Heart right ventricle (tissue), 16 donors: ENCODE measurements around the gene SPSB2. TPM values are rescaled to one million over a fixed set of nuclear protein-coding genes. Genes with fewer than 3 reads are reported as not detected.

ENCODE experiments used
- ATAC-seq, 8 donors: fragments of 200-7000 bp; cut with Tn5 transposase; one replicate each; pipeline ENCODE4 v1.9.1; 2020; ENCODE audit warnings: mild to moderate bottlenecking in 8 of 8, moderate library complexity in 8 of 8, moderate number of reproducible peaks in 1 of 8
- DNase-seq, 2 donors: peaks; one replicate each; pipeline ENCODE4 v3.0.0-alpha.2; 2020
- H3K27ac ChIP-seq, 10 donors: fragments of 200-600 bp; sonication (generic) in 2 of 10; one replicate each; pipeline versions ENCODE4 v1.5.0 to v1.8.0; 2020 to 2022; ENCODE audit warnings: mild to moderate bottlenecking in 3 of 10
- H3K27me3 ChIP-seq, 7 donors: fragments of 200-600 bp; one replicate each; pipeline ENCODE4 v1.8.0; 2021 to 2022; ENCODE audit warnings: mild to moderate bottlenecking in 2 of 7
- H3K36me3 ChIP-seq, 9 donors: fragments of 200-600 bp; sonication (generic) in 1 of 9; one replicate each; pipeline versions ENCODE4 v1.5.0 to v1.8.0; 2020 to 2022; ENCODE audit warnings: mild to moderate bottlenecking in 2 of 9
- H3K4me1 ChIP-seq, 9 donors: fragments of 200-600 bp; sonication (generic) in 1 of 9; one replicate each; pipeline versions ENCODE4 v1.5.0 to v1.8.0; 2020 to 2022; ENCODE audit warnings: mild to moderate bottlenecking in 4 of 9
- H3K4me3 ChIP-seq, 10 donors: fragments of 200-600 bp; sonication (generic) in 2 of 10; one replicate each; pipeline versions ENCODE4 v1.5.0 to v1.8.0; 2020 to 2022; ENCODE audit warnings: mild to moderate bottlenecking in 7 of 10, moderate library complexity in 2 of 10
- H3K9me3 ChIP-seq, 11 donors: fragments of 200-600 bp in 10 of 11; sonication (generic) in 2 of 11; one replicate each; pipeline versions ENCODE4 v1.5.0 to v1.8.0; 2013 to 2022; ENCODE audit warnings: mild to moderate bottlenecking in 2 of 11, control low read depth in 1 of 11, moderate library complexity in 1 of 11
- WGBS, 2 donors: extraction: QIAGEN DNeasy Blood & Tissue Kit; methylation state at CpG; one replicate each; pipeline ENCODE4 v1.1.7; 2013; ENCODE audit warnings: inconsistent platforms in 1 of 2; 5-methylcytosine and 5-hydroxymethylcytosine counted together
- intact Hi-C, 10 donors: fragments of 100-400 bp; cut with DNase I; formaldehyde crosslinking; loops; one replicate each; pipeline versions ENCODE4 v1.11.1 to v1.14.2; 2022
- polyA plus RNA-seq, 2 donors: library from polyadenylated mRNA; stranded (reverse); fragments of 200-250 nt; gene quantifications; one replicate each; pipeline ENCODE4 v1.2.3, GENCODE V29; 2013
- total RNA-seq, 10 donors: library from RNA; stranded (reverse); fragmentation: NEBNext Ultra II Directional in 3 of 10; extraction: Animal tissue kit (Norgen Biotek cat#: 25700) in 3 of 10; gene quantifications; one replicate each; pipeline versions ENCODE4 v1.2.1 to v1.2.4, GENCODE V29; 2021 to 2023
- TF ChIP-seq, protein P1 (sequence below), 9 donors: fragments of 200-600 bp; sonication (generic) in 2 of 9; IDR thresholded peaks; one replicate each; pipeline versions ENCODE4 v1.5.0 to v1.8.0; 2021 to 2022; ENCODE audit warnings: antibody characterized with exemption in 9 of 9, mild to moderate bottlenecking in 5 of 9, moderate library complexity in 1 of 9
- donor health status: Arrhythmogenic right ventricular cardiomyopathy.
- donor health status: ischemic (EF 13 %, LVEDD 7.1; RV severe dilation, severe dysfunction).
- donor health status: healthy with polysubstance abuse.
- donor health status: DM: no; HTN: yes; CAD: no.
- donor health status: DM: no; HTN: no; CAD: no.
- donor health status: ischemic (EF 25% LVEDD 6.9; RV normal size, moderate dysfunction).
- donor health status: ischemic (EF 25% LVEDD 5.7; RV mildly dilated, moderate dysfunction).
- donor health status: healthy.
- donor health status: DM: yes; HTN: yes; CAD: no.
- donor health status: Ischemic cardiomyopathy.
- donor health status: ischemic (EF 35%, LVEDD 5.7; RV mildly dilated, moderate dysfunction).
- donor health status: nonischemic (EF 11% LVEDD 7.7; RV severe dilation, severe dysfunction).
- donor health status: DM: yes; HTN: yes; CAD: no.
- donor health status: PGD.
- donor health status: ischemic (EF 29% LVEDD 5.4; RV normal size, mild dysfunction).
- donor health status: nonischemic (EF 23%, LVEDD 6.1; RV moderate dilation, normal function).

The SPSB2 gene
- total and polyA plus RNA-seq, 12 donors = 2.0 to 5.6 (median 3.4) TPM

DNA sequence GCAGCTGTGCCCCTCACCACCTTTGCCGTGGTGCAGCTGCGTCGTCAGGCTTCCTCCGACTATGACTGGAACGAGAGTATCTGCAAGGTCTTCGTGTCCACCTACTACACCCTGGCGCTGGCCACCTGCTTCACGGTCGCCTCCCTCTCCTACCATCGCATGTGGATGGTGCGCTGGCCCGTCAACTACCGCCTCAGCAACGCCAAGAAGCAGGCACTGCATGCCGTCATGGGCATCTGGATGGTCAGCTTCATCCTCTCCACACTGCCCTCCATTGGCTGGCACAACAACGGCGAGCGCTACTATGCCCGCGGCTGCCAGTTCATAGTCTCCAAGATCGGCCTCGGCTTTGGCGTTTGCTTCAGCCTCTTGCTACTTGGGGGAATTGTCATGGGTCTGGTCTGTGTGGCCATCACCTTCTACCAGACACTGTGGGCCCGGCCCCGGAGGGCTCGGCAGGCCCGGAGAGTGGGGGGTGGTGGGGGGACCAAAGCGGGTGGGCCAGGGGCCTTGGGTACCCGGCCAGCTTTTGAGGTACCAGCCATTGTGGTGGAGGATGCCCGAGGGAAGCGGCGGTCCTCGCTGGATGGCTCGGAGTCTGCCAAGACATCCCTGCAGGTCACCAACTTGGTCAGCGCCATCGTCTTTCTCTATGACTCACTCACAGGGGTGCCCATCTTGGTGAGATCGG, 48.9 kb downstream of the SPSB2 start:
- Histone ChIP-seq H3K27ac (no peak overlapping the region), H3K36me3 (no peaks in the 10 kb centered on the region), H3K27me3 (peaks cover 0 to 46% (median 0%) of the 10 kb centered on the region in 7 donors), H3K4me3 (no peak overlapping the region), H3K4me1 (peaks cover 13 to 63% (median 40%) of the 10 kb centered on the region in 9 donors), H3K9me3 (no peaks in the 10 kb centered on the region)
- intact Hi-C loops = loop anchor here in 7 of 10 donors (2.0 to 10.0 kb wide), 8 partner anchors 37 to 209 kb away; partner anchors contain the start of genes MLF2 (in 3 of the 7) and CD4 (in 2 of the 7)
- TF ChIP-seq, protein P1, sequence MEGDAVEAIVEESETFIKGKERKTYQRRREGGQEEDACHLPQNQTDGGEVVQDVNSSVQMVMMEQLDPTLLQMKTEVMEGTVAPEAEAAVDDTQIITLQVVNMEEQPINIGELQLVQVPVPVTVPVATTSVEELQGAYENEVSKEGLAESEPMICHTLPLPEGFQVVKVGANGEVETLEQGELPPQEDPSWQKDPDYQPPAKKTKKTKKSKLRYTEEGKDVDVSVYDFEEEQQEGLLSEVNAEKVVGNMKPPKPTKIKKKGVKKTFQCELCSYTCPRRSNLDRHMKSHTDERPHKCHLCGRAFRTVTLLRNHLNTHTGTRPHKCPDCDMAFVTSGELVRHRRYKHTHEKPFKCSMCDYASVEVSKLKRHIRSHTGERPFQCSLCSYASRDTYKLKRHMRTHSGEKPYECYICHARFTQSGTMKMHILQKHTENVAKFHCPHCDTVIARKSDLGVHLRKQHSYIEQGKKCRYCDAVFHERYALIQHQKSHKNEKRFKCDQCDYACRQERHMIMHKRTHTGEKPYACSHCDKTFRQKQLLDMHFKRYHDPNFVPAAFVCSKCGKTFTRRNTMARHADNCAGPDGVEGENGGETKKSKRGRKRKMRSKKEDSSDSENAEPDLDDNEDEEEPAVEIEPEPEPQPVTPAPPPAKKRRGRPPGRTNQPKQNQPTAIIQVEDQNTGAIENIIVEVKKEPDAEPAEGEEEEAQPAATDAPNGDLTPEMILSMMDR (IDR thresholded peaks at IDR 0.05) = no peak
- 85 to 93% methylated on average over 37 of the region's 37 CpGs for WGBS, 2 donors
- no peak for ATAC-seq
- no peak for DNase-seq

DNA sequence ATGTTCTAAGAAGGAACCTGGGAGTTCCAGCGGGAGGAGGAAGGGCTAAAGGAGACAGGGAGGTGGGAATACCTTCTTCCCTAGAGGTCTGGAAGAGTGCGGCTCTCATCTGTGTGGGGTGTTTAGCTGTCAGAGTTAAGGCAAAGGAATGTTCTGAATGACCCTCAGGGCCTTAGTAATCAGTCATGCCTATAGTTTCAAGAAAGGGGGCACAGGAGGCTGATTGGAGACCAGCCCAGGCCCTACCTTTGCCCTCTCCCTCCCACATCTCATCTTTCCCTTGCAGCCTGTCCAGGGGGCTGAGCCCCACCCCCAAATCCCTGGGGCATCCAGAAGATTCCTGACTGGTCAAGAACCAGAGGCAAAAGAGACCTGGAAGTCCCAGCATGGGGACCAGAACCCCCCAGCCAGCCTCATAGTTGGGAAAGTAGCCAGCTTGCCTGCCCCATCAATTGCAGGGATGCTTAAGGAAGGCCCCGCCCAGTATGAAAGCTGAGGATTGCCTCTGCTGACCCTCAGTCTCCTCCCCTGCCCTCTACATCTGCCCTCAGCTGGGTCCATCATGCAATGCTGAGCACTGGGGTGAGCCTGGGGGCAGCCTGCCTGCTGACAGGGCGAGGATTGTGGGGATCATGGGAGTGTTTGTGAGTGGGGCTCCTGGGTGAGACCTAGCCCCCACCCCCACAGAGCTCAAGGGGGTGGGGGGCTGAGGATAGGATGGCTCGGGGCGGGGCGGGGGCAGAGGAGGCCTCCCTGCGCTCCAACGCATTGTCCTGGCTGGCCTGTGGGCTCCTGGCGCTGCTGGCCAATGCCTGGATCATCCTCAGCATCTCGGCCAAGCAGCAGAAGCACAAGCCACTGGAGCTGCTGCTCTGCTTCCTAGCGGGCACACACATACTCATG, 49.7 kb downstream of the SPSB2 start:
- DNase-seq (no peak), ATAC-seq (no peak)
- H3K4me1 ChIP-seq = peaks cover 11 to 65% (median 36%) of the 10 kb centered on the region in 9 donors
- H3K4me3 ChIP-seq = no peak overlapping the region
- H3K9me3 ChIP-seq = no peaks in the 10 kb centered on the region
- H3K27ac ChIP-seq = no peak overlapping the region
- intact Hi-C loops = loop anchor here in 7 of 10 donors (2.0 to 10.0 kb wide), 8 partner anchors 36 to 209 kb away; partner anchors contain the start of genes MLF2 (in 3 of the 7) and CD4 (in 2 of the 7)
- WGBS, 2 donors = 69 to 81% methylated on average over 7 to 12 of the region's 12 CpGs
- peaks cover 0 to 2% (median 0%) of the 10 kb centered on the region in 9 donors for H3K36me3 ChIP-seq
- TF ChIP-seq, protein P1 (IDR thresholded peaks at IDR 0.05) = no peak
- H3K27me3 ChIP-seq = peaks cover 0 to 38% (median 0%) of the 10 kb centered on the region in 7 donors

DNA sequence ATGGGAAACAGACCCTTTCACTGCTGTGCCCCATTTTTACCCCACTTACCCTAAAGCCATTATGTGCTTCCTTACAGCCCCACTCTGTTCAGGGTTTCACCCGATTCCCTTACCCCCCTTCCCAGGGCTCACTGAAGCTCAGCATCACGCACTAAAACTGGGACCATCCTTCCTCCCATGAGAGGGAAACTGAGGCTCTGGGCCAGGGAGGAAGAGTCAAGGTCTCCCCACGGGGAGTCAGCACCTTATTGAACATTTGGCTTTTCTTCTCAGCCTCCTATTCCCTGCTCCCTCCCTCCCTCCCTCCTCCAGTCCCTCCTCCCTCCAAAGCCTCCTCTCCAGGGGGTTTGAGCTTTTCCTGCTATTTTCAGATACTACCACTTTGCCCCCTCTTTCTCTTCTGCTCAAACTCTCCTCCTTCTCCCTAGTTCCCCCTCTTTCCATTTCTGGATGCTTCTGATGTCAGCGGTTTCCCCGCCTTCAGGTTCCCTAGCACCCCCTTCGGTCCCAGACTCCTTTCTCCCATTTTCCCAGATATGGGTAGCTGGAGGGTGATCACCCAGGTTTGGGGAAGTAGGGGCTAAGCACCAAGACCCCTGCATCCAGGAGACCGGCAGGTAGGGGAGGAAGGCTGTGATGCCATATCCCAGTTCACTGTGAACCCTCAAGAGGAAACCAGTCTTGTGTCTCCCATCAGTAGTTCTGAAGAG, 50.5 kb downstream of the SPSB2 start:
- Histone ChIP-seq H3K9me3 (no peaks in the 10 kb centered on the region), H3K27me3 (peaks cover 0 to 32% (median 0%) of the 10 kb centered on the region in 7 donors), H3K4me1 (peaks cover 11 to 61% (median 33%) of the 10 kb centered on the region in 9 donors), H3K36me3 (peaks cover 0 to 9% (median 0%) of the 10 kb centered on the region in 9 donors), H3K4me3 (peak overlapping the region in 9 of 10 donors; percentile 35 to 64 (median 59)), H3K27ac (peak overlapping the region in 1 of 10 donors; percentile 82)
- intact Hi-C loops = loop anchor here in 6 of 10 donors (5.0 to 10.0 kb wide), 6 partner anchors 35 to 208 kb away; partner anchors contain the start of genes CD4 (in 2 of the 6) and MLF2 (in 2 of the 6)
- DNase-seq (no peak), ATAC-seq (no peak)
- TF ChIP-seq, protein P1 (IDR thresholded peaks at IDR 0.05) = no peak
- WGBS, 2 donors = 63 to 67% methylated on average over 7 of the region's 7 CpGs
